Osteocyte (in vitro differentiated cells): ENCODE data around the gene CCER1. TPM values are rescaled to one million over a fixed set of nuclear protein-coding genes. Genes with fewer than 3 reads are reported as not detected.

Source experiments
- DNase-seq: peaks from one replicate; pipeline ENCODE4 v3.0.0; 2021; ENCODE audit warnings: mixed read lengths; ENCODE audit not compliant: unreplicated experiment; ENCODE audit errors: extremely low spot score
- H3K27ac Mint-ChIP-seq: one replicate; pipeline ENCODE4 v1.8.0; 2021; ENCODE audit warnings: mild to moderate bottlenecking, mixed read lengths; ENCODE audit not compliant: unreplicated experiment
- H3K27me3 Mint-ChIP-seq: one replicate; pipeline ENCODE4 v1.8.0; 2021; ENCODE audit warnings: mixed read lengths; ENCODE audit not compliant: unreplicated experiment
- H3K36me3 Mint-ChIP-seq: one replicate; pipeline ENCODE4 v1.8.0; 2021; ENCODE audit warnings: mixed read lengths; ENCODE audit not compliant: unreplicated experiment
- H3K4me1 Mint-ChIP-seq: one replicate; pipeline ENCODE4 v1.8.0; 2021; ENCODE audit warnings: mixed read lengths; ENCODE audit not compliant: unreplicated experiment
- H3K4me3 Mint-ChIP-seq: one replicate; pipeline ENCODE4 v1.8.0; 2021; ENCODE audit warnings: mild to moderate bottlenecking, moderate library complexity, mixed read lengths; ENCODE audit not compliant: unreplicated experiment
- H3K9me3 Mint-ChIP-seq: one replicate; pipeline ENCODE4 v1.8.0; 2021; ENCODE audit warnings: mixed read lengths; ENCODE audit not compliant: unreplicated experiment
- CTCF ChIP-seq: fragments of 200-600 bp; sonication (generic); IDR thresholded peaks from 2 replicates; pipeline ENCODE4 v1.5.0; 2021; ENCODE audit warnings: antibody characterized with exemption, mild to moderate bottlenecking, moderate library complexity
- long read RNA-seq: library from polyadenylated mRNA; unstranded; transcript quantifications from one replicate; pipeline ENCODE4 v2.0.0, GENCODE V29; 2021
- total RNA-seq: library from RNA; stranded (reverse); gene quantifications from 2 replicates; pipeline ENCODE4 v1.2.1, GENCODE V29; 2021

Gene CCER1
- total RNA-seq = not detected in 2 replicates
- long read RNA-seq = 0 reads

GRCh38 chr12:90954921-90955320 is at the start of gene CCER1:
CCER1 (minus strand) TSS chr12:90955176; CDS start chr12:90954742, 434 bp downstream.
- no peak within 1 kb of the TSS for H3K4me3 Mint-ChIP-seq
- H3K27ac Mint-ChIP-seq = no peak within 1 kb of the TSS
- no peak for TF ChIP-seq CTCF
- no peaks in the 10 kb centered on the region for H3K36me3 Mint-ChIP-seq
- H3K4me1 Mint-ChIP-seq = peaks cover 5% of the 10 kb centered on the region
- no peak for DNase-seq
- no peaks in the 10 kb centered on the region for H3K9me3 Mint-ChIP-seq
- H3K27me3 Mint-ChIP-seq = peaks cover 3% of the 10 kb centered on the region

GRCh38 chr12:91003737-91004136 is 48.8 kb upstream of the CCER1 start:
- peaks cover 4% of the 10 kb centered on the region for H3K4me1 Mint-ChIP-seq
- H3K27me3 Mint-ChIP-seq = no peaks in the 10 kb centered on the region
- TF ChIP-seq CTCF = no peak
- no peak for DNase-seq
- H3K36me3 Mint-ChIP-seq = no peaks in the 10 kb centered on the region
- H3K9me3 Mint-ChIP-seq = no peaks in the 10 kb centered on the region
- no peak overlapping the region for H3K4me3 Mint-ChIP-seq
- no peak overlapping the region for H3K27ac Mint-ChIP-seq

GRCh38 chr12:91001306-91001705 is 46.3 kb upstream of the CCER1 start:
- Mint-ChIP-seq H3K9me3 (no peaks in the 10 kb centered on the region), H3K4me3 (no peak overlapping the region), H3K36me3 (no peaks in the 10 kb centered on the region), H3K4me1 (peaks cover 4% of the 10 kb centered on the region), H3K27me3 (no peaks in the 10 kb centered on the region), H3K27ac (no peak overlapping the region)
- TF ChIP-seq CTCF = no peak
- no peak for DNase-seq

- no peaks in the 10 kb centered on the region for H3K9me3 Mint-ChIP-seq
- H3K27ac Mint-ChIP-seq = no peak overlapping the region
Observed at GRCh38 chr12:90999966-91000365, 45.0 kb upstream of the CCER1 start.

GRCh38 chr12:90999527-90999926 is 44.6 kb upstream of the CCER1 start:
- no peaks in the 10 kb centered on the region for H3K27me3 Mint-ChIP-seq
- no peak for TF ChIP-seq CTCF
- no peak overlapping the region for H3K4me3 Mint-ChIP-seq
- H3K4me1 Mint-ChIP-seq = peaks cover 12% of the 10 kb centered on the region
- H3K36me3 Mint-ChIP-seq = no peaks in the 10 kb centered on the region
- H3K27ac Mint-ChIP-seq = no peak overlapping the region
- DNase-seq = no peak
- H3K9me3 Mint-ChIP-seq = no peaks in the 10 kb centered on the region

More at GRCh38 chr12:90999966-91000365, 45.0 kb upstream of the CCER1 start:
- no peak for TF ChIP-seq CTCF
- H3K27me3 Mint-ChIP-seq = no peaks in the 10 kb centered on the region
- H3K4me3 Mint-ChIP-seq = no peak overlapping the region
- H3K36me3 Mint-ChIP-seq = no peaks in the 10 kb centered on the region
- peaks cover 8% of the 10 kb centered on the region for H3K4me1 Mint-ChIP-seq
- DNase-seq = no peak
